ELF-1 (cell line): ENCODE results near the gene SEPHS2.
"Not testable (repeated sequence)": the region's sequence is repeated elsewhere in the genome, so short reads cannot be mapped to it uniquely, and the experiment has no call there.

Source experiments
- DNase-seq: peaks from one replicate; pipeline ENCODE4 v3.0.0-alpha.2; 2016; ENCODE audit warnings: low read depth, low spot score

SEPHS2 gene

GRCh38 chr16:30470170-30470512, 24.5 kb upstream of the SEPHS2 start:
- no peak for DNase-seq

- DNase-seq: no peak
These were observed 18.4 kb upstream of the SEPHS2 start for GRCh38 chr16:30464078-30464477.

GRCh38 chr16:30461426-30461825, 15.8 kb upstream of the SEPHS2 start:
- DNase-seq: not testable (repeated sequence)

- no peak for DNase-seq
These were observed 13.8 kb upstream of the SEPHS2 start for GRCh38 chr16:30459456-30459855.

- DNase-seq: no peak
These were observed 13.1 kb upstream of the SEPHS2 start for GRCh38 chr16:30458561-30459394.

GRCh38 chr16:30457743-30458560, 12.3 kb upstream of the SEPHS2 start:
- no peak for DNase-seq

- DNase-seq: no peak
These were observed 11.6 kb upstream of the SEPHS2 start for GRCh38 chr16:30457256-30457655.

GRCh38 chr16:30456302-30456701, 10.6 kb upstream of the SEPHS2 start:
- DNase-seq: no peak

GRCh38 chr16:30452709-30453580, 7.3 kb upstream of the SEPHS2 start:
- not testable (repeated sequence) for DNase-seq

GRCh38 chr16:30449116-30449435, 3.4 kb upstream of the SEPHS2 start:
- no peak for DNase-seq

- DNase-seq: no peak
These were observed 2.0 kb upstream of the SEPHS2 start for GRCh38 chr16:30447512-30448226.

GRCh38 chr16:30446203-30446595, 525 bp upstream of the SEPHS2 start:
- no peak for DNase-seq

- DNase-seq: no peak
These were observed 596 bp downstream of the SEPHS2 start for GRCh38 chr16:30445149-30445407.

- DNase-seq: no peak
These were observed 1.2 kb downstream of the SEPHS2 start for GRCh38 chr16:30444231-30445148.

- DNase-seq: no peak
These were observed 2.0 kb downstream of the SEPHS2 start for GRCh38 chr16:30443631-30444030.

- no peak for DNase-seq
These were observed 5.8 kb downstream of the SEPHS2 start for GRCh38 chr16:30439720-30440348.

- DNase-seq: no peak
These were observed 6.8 kb downstream of the SEPHS2 start for GRCh38 chr16:30438835-30439234.

- no peak for DNase-seq
These were observed 8.1 kb downstream of the SEPHS2 start for GRCh38 chr16:30437511-30438046.

GRCh38 chr16:30434852-30435251, 10.8 kb downstream of the SEPHS2 start:
- DNase-seq: no peak

GRCh38 chr16:30430428-30430970, 15.2 kb downstream of the SEPHS2 start:
- no peak for DNase-seq
